Parathyroid adenoma (tissue), 2 donors: ENCODE data around the gene PLIN1.

Experiments used
- H2AFZ ChIP-seq: fragments of 300-600 bp; sonication (generic); one replicate; pipeline ENCODE4 v1.7.0; 2017; ENCODE audit warnings: antibody characterized with exemption, mild to moderate bottlenecking
- H3K27ac ChIP-seq: fragments of 300-600 bp; sonication (generic); one replicate; pipeline ENCODE4 v1.7.0; 2017
- H3K27me3 ChIP-seq: fragments of 300-600 bp; sonication (generic); one replicate; pipeline ENCODE4 v1.7.0; 2017; ENCODE audit warnings: low read length; ENCODE audit not compliant: control insufficient read depth, insufficient read depth
- H3K36me3 ChIP-seq: fragments of 300-600 bp; sonication (generic); one replicate; pipeline ENCODE4 v1.7.0; 2017; ENCODE audit warnings: low read length; ENCODE audit not compliant: control insufficient read depth, insufficient read depth
- H3K4me1 ChIP-seq: fragments of 300-600 bp; sonication (generic); one replicate; pipeline ENCODE4 v1.7.0; 2017; ENCODE audit warnings: control low read depth
- H3K4me2 ChIP-seq: fragments of 300-600 bp; sonication (generic); one replicate; pipeline ENCODE4 v1.7.0; 2017; ENCODE audit warnings: low read length
- H3K4me3 ChIP-seq: fragments of 300-600 bp; sonication (generic); one replicate; pipeline ENCODE4 v1.7.0; 2017; ENCODE audit warnings: low read depth, low read length
- H3K79me2 ChIP-seq: fragments of 300-600 bp; sonication (generic); one replicate; pipeline ENCODE4 v1.7.0; 2017; ENCODE audit warnings: control low read depth
- H3K9ac ChIP-seq: fragments of 300-600 bp; sonication (generic); one replicate; pipeline ENCODE4 v1.7.0; 2017; ENCODE audit warnings: mild to moderate bottlenecking
- H3K9me3 ChIP-seq: fragments of 300-600 bp; sonication (generic); one replicate; pipeline ENCODE4 v1.7.0; 2017; ENCODE audit warnings: low read length; ENCODE audit not compliant: control insufficient read depth
- CTCF ChIP-seq: fragments of 300-600 bp; sonication (generic); IDR thresholded peaks from one replicate; pipeline ENCODE4 v1.7.0; 2017; ENCODE audit warnings: antibody characterized with exemption, mild to moderate bottlenecking
- donor health status: primary hyperparathyroidism.

Gene PLIN1

GRCh38 chr15:89630974-89631901 lies 47.9 kb downstream of the PLIN1 start:
- H3K4me1 ChIP-seq: no peaks in the 10 kb centered on the region
- H2AFZ ChIP-seq: no peak overlapping the region
- no peak overlapping the region for H3K9ac ChIP-seq
- no peaks in the 10 kb centered on the region for H3K36me3 ChIP-seq
- H3K4me3 ChIP-seq: no peak overlapping the region
- H3K27ac ChIP-seq: no peak overlapping the region
- TF ChIP-seq CTCF: no peak
- H3K79me2 ChIP-seq: no peaks in the 10 kb centered on the region
- H3K4me2 ChIP-seq: no peak overlapping the region
- no peaks in the 10 kb centered on the region for H3K9me3 ChIP-seq
- no peaks in the 10 kb centered on the region for H3K27me3 ChIP-seq

GRCh38 chr15:89630260-89630659 lies 48.9 kb downstream of the PLIN1 start:
- Histone ChIP-seq H3K9ac (no peak overlapping the region), H3K36me3 (no peaks in the 10 kb centered on the region), H3K4me3 (no peak overlapping the region), H3K27me3 (no peaks in the 10 kb centered on the region), H3K4me1 (no peaks in the 10 kb centered on the region), H2AFZ (no peak overlapping the region), H3K4me2 (no peak overlapping the region), H3K9me3 (no peaks in the 10 kb centered on the region), H3K79me2 (no peaks in the 10 kb centered on the region), H3K27ac (no peak overlapping the region)
- no peak for TF ChIP-seq CTCF

GRCh38 chr15:89629829-89630228 lies 49.3 kb downstream of the PLIN1 start:
- no peak overlapping the region for H3K4me2 ChIP-seq
- H3K9me3 ChIP-seq: no peaks in the 10 kb centered on the region
- no peak overlapping the region for H2AFZ ChIP-seq
- H3K4me1 ChIP-seq: no peaks in the 10 kb centered on the region
- H3K79me2 ChIP-seq: no peaks in the 10 kb centered on the region
- TF ChIP-seq CTCF: no peak
- no peak overlapping the region for H3K9ac ChIP-seq
- H3K27ac ChIP-seq: no peak overlapping the region
- H3K27me3 ChIP-seq: no peaks in the 10 kb centered on the region
- no peak overlapping the region for H3K4me3 ChIP-seq
- no peaks in the 10 kb centered on the region for H3K36me3 ChIP-seq

GRCh38 chr15:89628806-89629715 lies 50.1 kb downstream of the PLIN1 start:
- no peaks in the 10 kb centered on the region for H3K27me3 ChIP-seq
- H3K9ac ChIP-seq: no peak overlapping the region
- no peaks in the 10 kb centered on the region for H3K4me1 ChIP-seq
- no peak overlapping the region for H3K4me3 ChIP-seq
- no peak overlapping the region for H3K27ac ChIP-seq
- H3K9me3 ChIP-seq: no peaks in the 10 kb centered on the region
- H3K79me2 ChIP-seq: no peaks in the 10 kb centered on the region
- no peak for TF ChIP-seq CTCF
- H2AFZ ChIP-seq: no peak overlapping the region
- H3K36me3 ChIP-seq: no peaks in the 10 kb centered on the region
- no peak overlapping the region for H3K4me2 ChIP-seq
